ENCODE measurements around the gene KDM2B. TPM values are rescaled to one million over a fixed set of nuclear protein-coding genes. Genes with fewer than 3 reads are reported as not detected.

Gene KDM2B
- total RNA-seq, 2 donors from 2014 or later: 14.7 to 24.5 TPM

DNA sequence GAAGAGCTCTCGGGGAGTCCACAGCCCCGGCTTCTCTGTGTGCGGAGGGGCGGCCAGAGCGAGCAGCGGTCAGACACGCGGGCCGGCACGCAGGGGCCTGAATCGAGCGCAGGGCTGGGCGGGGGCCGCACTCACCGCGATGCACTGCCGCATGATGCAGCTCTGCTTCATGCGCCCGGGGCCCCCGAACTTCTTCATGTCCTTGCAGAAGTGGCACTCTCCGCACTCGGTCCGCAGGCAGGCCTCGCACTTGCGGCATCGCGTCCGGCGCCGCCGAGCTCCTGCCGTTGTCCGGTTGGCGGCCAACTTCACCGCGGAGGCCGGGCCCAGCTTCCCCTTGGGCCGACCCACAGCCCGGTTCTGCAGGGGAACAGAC is 127.8 kb downstream of the KDM2B start:
- H3K36me3 ChIP-seq: no peaks in the 10 kb centered on the region
- peak overlapping the region; percentile 12 for H3K4me3 ChIP-seq
- TF ChIP-seq, protein P1, sequence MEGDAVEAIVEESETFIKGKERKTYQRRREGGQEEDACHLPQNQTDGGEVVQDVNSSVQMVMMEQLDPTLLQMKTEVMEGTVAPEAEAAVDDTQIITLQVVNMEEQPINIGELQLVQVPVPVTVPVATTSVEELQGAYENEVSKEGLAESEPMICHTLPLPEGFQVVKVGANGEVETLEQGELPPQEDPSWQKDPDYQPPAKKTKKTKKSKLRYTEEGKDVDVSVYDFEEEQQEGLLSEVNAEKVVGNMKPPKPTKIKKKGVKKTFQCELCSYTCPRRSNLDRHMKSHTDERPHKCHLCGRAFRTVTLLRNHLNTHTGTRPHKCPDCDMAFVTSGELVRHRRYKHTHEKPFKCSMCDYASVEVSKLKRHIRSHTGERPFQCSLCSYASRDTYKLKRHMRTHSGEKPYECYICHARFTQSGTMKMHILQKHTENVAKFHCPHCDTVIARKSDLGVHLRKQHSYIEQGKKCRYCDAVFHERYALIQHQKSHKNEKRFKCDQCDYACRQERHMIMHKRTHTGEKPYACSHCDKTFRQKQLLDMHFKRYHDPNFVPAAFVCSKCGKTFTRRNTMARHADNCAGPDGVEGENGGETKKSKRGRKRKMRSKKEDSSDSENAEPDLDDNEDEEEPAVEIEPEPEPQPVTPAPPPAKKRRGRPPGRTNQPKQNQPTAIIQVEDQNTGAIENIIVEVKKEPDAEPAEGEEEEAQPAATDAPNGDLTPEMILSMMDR (IDR thresholded peaks at IDR 0.05): no peak
- H3K27ac ChIP-seq: peak overlapping the region; percentile 78
- no peaks in the 10 kb centered on the region for H3K9me3 ChIP-seq
- peak overlapping the region; percentile 49 to 57 for H3K9ac ChIP-seq (ENCODE audit: low read depth in 2 of 2, low read length in 2 of 2)
- no peak for DNase-seq
- H3K27me3 ChIP-seq: no peaks in the 10 kb centered on the region
- H3K4me1 ChIP-seq: peaks cover 8% of the 10 kb centered on the region
- intact Hi-C loops (cut with DNase I): no loop called here

DNA sequence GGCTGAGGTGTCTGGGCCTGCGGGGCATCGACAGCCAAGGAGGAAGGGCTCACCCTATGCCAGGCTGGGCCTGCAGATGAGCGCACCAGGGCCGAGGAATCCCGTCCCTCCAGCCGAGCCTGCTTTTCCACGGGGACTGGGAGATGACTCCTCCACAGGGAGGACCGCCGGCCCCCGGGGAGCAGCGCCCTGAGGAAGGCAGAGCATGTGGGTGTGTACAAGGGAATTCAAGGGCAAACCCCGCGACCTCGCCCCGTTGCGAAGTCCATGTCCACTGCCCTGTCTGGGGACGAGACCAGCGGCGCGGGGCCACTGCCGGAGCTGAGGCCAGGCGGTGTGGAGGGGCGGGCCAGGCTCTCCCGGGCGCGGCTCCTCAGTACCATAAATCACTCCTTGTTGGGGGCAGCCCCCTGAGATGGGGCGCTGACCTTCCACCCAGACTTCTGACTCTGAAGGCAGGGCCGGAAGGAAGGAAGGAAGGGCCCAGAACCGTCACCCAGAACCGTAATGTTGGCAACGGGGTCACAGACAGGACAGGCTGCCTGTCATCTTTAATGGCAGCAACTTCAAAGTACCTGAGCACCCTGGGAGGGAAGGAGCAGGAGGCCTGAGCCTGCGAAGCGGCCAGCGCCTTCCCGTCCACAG is 128.4 kb downstream of the KDM2B start:
- H3K4me3 ChIP-seq: peak overlapping the region; percentile 12
- H3K27me3 ChIP-seq: no peaks in the 10 kb centered on the region
- peaks cover 8% of the 10 kb centered on the region for H3K4me1 ChIP-seq
- H3K9ac ChIP-seq (ENCODE audit: low read depth in 2 of 2, low read length in 2 of 2): peak overlapping the region; percentile 49 to 57
- no peaks in the 10 kb centered on the region for H3K9me3 ChIP-seq
- peak overlapping the region; percentile 78 for H3K27ac ChIP-seq
- DNase-seq: peak; percentile 60
- H3K36me3 ChIP-seq: no peaks in the 10 kb centered on the region
- TF ChIP-seq, protein P1 (IDR thresholded peaks at IDR 0.05): no peak
- intact Hi-C loops (cut with DNase I): no loop called here

DNA sequence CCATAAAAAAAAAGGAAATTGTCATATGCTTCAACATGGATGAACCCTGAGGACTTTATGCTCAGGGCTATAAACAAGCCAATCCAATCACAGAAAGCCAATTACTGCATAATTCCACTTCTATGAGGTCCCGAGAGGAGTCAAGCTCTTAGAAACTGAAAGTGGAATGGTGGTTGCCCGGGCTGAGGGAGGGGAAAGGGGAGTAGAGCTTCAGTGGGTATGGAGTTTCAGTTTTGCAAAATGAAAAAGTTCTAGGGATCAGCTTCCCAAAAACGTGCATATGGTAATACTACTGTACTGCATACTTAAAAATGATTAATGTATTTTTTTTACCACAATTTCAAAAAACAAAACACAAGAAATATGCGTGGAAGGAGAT is 128.9 kb downstream of the KDM2B start:
- peak overlapping the region in 1 of 2 donors; percentile 49 for H3K9ac ChIP-seq (ENCODE audit: low read depth in 2 of 2, low read length in 2 of 2)
- no peaks in the 10 kb centered on the region for H3K9me3 ChIP-seq
- peaks cover 8% of the 10 kb centered on the region for H3K4me1 ChIP-seq
- H3K27me3 ChIP-seq: no peaks in the 10 kb centered on the region
- intact Hi-C loops (cut with DNase I): no loop called here
- TF ChIP-seq, protein P1 (IDR thresholded peaks at IDR 0.05): no peak
- H3K27ac ChIP-seq: peak overlapping the region; percentile 78
- peak overlapping the region; percentile 12 for H3K4me3 ChIP-seq
- no peaks in the 10 kb centered on the region for H3K36me3 ChIP-seq
- DNase-seq: no peak

DNA sequence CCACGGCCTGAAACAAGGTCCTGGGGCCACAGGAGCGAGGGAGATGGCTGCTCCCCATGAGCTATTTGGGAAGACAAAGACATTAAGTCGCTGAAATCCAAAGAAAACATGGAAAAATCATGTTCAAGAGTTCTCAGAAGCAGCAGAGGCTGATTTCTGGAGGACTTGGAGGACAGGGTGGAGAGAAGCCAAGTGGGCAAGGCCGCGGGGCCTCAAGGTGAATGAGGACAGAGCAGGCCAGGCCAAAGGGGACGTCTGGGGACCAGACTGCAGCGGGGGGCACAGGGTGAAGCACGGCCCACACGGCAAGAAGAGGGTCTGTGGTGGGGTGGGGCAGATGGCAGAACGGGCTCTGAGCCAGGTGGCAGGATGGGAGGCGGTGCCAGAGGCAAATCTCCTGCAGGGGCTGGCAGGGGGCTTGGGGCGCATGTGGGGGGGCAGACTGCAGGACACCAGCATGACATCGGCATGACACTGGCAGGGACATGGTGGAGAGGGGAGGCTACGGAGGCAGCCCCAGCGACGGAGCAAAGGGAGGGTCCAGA is 132.0 kb downstream of the KDM2B start:
- no peaks in the 10 kb centered on the region for H3K36me3 ChIP-seq

DNA sequence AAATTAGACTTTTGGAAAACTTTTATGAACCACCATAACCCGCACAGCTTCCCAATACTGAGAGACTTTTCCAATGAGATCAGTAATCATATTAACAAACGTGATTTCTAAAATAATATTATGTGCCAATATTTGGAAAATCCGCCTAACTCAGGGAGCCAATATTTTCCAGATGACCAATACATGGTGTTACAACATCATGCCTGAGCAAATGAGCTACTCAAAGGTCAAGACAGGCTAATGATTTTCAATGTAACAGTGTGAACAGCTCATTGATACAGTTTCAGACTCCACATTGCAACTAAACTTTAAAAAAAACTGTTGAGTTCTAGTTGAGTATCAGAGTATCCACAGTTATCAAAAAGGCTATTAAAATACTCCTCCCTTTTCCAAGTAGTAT is 134.1 kb downstream of the KDM2B start:
- no peaks in the 10 kb centered on the region for H3K36me3 ChIP-seq
- no peak overlapping the region for H3K4me3 ChIP-seq
- H3K9me3 ChIP-seq: no peaks in the 10 kb centered on the region
- H3K4me1 ChIP-seq: peaks cover 7% of the 10 kb centered on the region
- TF ChIP-seq, protein P1 (IDR thresholded peaks at IDR 0.05): no peak
- H3K9ac ChIP-seq (ENCODE audit: low read depth in 2 of 2, low read length in 2 of 2): no peak overlapping the region
- DNase-seq: no peak
- H3K27me3 ChIP-seq: no peaks in the 10 kb centered on the region
- no peak overlapping the region for H3K27ac ChIP-seq
- intact Hi-C loops (cut with DNase I): no loop called here

More for the DNA sequence above, 132.0 kb downstream of the KDM2B start:
- TF ChIP-seq, protein P1 (IDR thresholded peaks at IDR 0.05): no peak
- Histone ChIP-seq H3K9ac (ENCODE audit: low read depth in 2 of 2, low read length in 2 of 2) (no peak overlapping the region), H3K9me3 (no peaks in the 10 kb centered on the region), H3K4me3 (no peak overlapping the region), H3K27ac (no peak overlapping the region), H3K27me3 (no peaks in the 10 kb centered on the region), H3K4me1 (peaks cover 15% of the 10 kb centered on the region)
- DNase-seq: no peak
- intact Hi-C loops (cut with DNase I): no loop called here
